HepG2 (cell line): ENCODE data around the gene CD84. TPM values are rescaled to one million over a fixed set of nuclear protein-coding genes. Genes with fewer than 3 reads are reported as not detected.

Experiments
- ATAC-seq: fragments of 200-7000 bp; cut with Tn5 transposase; 3 replicates; pipeline ENCODE4 v1.9.1; 2020; ENCODE audit warnings: mild to moderate bottlenecking, moderate library complexity
- BruUV-seq: library from RNA; stranded (reverse); fragments of 400-500 nt; replicated peaks from 2 replicates; lab custom pipeline; 2021; lab: Mats Ljungman, UMichigan
- CTCF ChIA-PET: fragments of 300-600 bp; formaldehyde crosslinking; extraction: SDS; loops from one replicate; lab custom pipeline; 2021; ENCODE audit warnings: low total read pairs, inconsistent platforms, low intra/inter-chr PET ratio; lab: Yijun Ruan, JAX
- POLR2A ChIA-PET: fragments of 350-600 bp; sonication (Branson Sonifier 250); formaldehyde crosslinking; loops from one replicate; lab custom pipeline; 2020; ENCODE audit warnings: antibody characterized with exemption, inconsistent platforms; lab: Yijun Ruan, JAX
- DNase-seq: peaks from one replicate; pipeline ENCODE4 v3.0.0-alpha.2; 2015; ENCODE audit warnings: low spot score
- FAIRE-seq: peaks from 3 replicates; lab custom pipeline; 2011; peaks lifted over from hg19 to GRCh38; lab: Jason Lieb, UNC
- H2AFZ ChIP-seq: one replicate; pipeline ENCODE4 v1.6.1; 2011; ENCODE audit warnings: low read length, inconsistent platforms
- H3K27ac ChIP-seq: fragments of 300-600 bp; 3 replicates; pipeline ENCODE4 v1.8.0; 2011; ENCODE audit warnings: mixed run types, mild to moderate bottlenecking, mixed read lengths, low read length, inconsistent platforms; ENCODE audit not compliant: insufficient read depth; ENCODE audit errors: extremely low read length
- H3K27me3 ChIP-seq, 2 experiments: fragments of 200-600 bp in 1 of 2; 2 replicates in 1 of 2; 3 replicates in 1 of 2; pipeline versions ENCODE4 v1.6.0 to v1.8.0; 2011; ENCODE audit warnings: low read length in 2 of 2, mild to moderate bottlenecking in 2 of 2, moderate library complexity in 2 of 2, inconsistent platforms in 1 of 2; ENCODE audit not compliant: insufficient read depth in 2 of 2, control insufficient read depth in 1 of 2
- H3K36me3 ChIP-seq, 2 experiments: fragments of 200-600 bp in 1 of 2; replicated peaks in 1 of 2; 2 replicates in 1 of 2; 3 replicates in 1 of 2; pipeline versions ENCODE4 v1.5.1 to v1.8.0; 2011; ENCODE audit warnings: low read length in 2 of 2, inconsistent platforms in 1 of 2; ENCODE audit not compliant: insufficient read depth in 2 of 2, control insufficient read depth in 1 of 2
- H3K4me1 ChIP-seq: 2 replicates; pipeline ENCODE4 v1.5.1; 2012; ENCODE audit warnings: low read length, inconsistent platforms; ENCODE audit not compliant: insufficient read depth
- H3K4me2 ChIP-seq: 2 replicates; pipeline ENCODE4 v1.6.0; 2011; ENCODE audit warnings: low read depth, low read length, inconsistent platforms
- H3K4me3 ChIP-seq, 3 experiments: fragments of 200-600 bp in 1 of 3; sonication (generic), shearing (Covaris generic) in 1 of 3; replicated peaks in 1 of 3; 2 replicates each; pipeline ENCODE4 v1.5.1; 2011 to 2016; ENCODE audit warnings: low read length in 3 of 3, inconsistent platforms in 2 of 3, low read depth in 2 of 3, mild to moderate bottlenecking in 2 of 3, control low read depth in 1 of 3, mixed read lengths in 1 of 3; ENCODE audit not compliant: insufficient read depth in 1 of 3
- H3K79me2 ChIP-seq: one replicate; pipeline ENCODE4 v1.6.1; 2011; ENCODE audit warnings: low read length, inconsistent platforms; ENCODE audit not compliant: insufficient read depth
- H3K9ac ChIP-seq: 2 replicates; pipeline ENCODE4 v1.6.0; 2011; ENCODE audit warnings: mild to moderate bottlenecking, low read depth, low read length, inconsistent platforms; ENCODE audit not compliant: insufficient read depth
- H3K9me3 ChIP-seq: 2 replicates; pipeline ENCODE4 v1.5.1; 2012; ENCODE audit warnings: mild to moderate bottlenecking, low read length
- H4K20me1 ChIP-seq: 2 replicates; pipeline ENCODE4 v1.6.0; 2011; ENCODE audit warnings: inconsistent platforms, mild to moderate bottlenecking, low read length, moderate library complexity; ENCODE audit not compliant: insufficient read depth
- HNRNPLL ChIP-seq: fragments of 200-400 bp; formaldehyde crosslinking; IDR thresholded peaks from 2 replicates; pipeline ENCODE4 v1.6.1; 2017; ENCODE audit warnings: mild to moderate bottlenecking, low read depth, low read length; ENCODE audit not compliant: poor library complexity, severe bottlenecking
- MXD4 ChIP-seq: IDR thresholded peaks from 2 replicates; pipeline ENCODE4 v1.6.1; 2016; ENCODE audit warnings: mild to moderate bottlenecking, missing biosample characterization, missing genetic modification reagents
- NFIB ChIP-seq: sonication (generic); formaldehyde crosslinking; IDR thresholded peaks from 2 replicates; pipeline ENCODE4 v1.9.0; 2021; ENCODE audit warnings: missing genetic modification reagents, mild to moderate bottlenecking, borderline replicate concordance
- NR2F1 ChIP-seq, 2 experiments: fragments of 450-650 bp in 1 of 2; formaldehyde crosslinking in 1 of 2; IDR thresholded peaks; 2 replicates each; pipeline versions ENCODE4 v1.5.0 to v1.6.1; 2016 to 2020; ENCODE audit warnings: mild to moderate bottlenecking in 1 of 2, missing compliant biosample characterization in 1 of 2, missing genetic modification reagents in 1 of 2, moderate library complexity in 1 of 2
- RBM39 ChIP-seq: fragments of 200-400 bp; formaldehyde crosslinking; IDR thresholded peaks from one replicate; pipeline ENCODE4 v1.6.1; 2018; ENCODE audit warnings: antibody characterized with exemption, mild to moderate bottlenecking, low read depth, low read length; ENCODE audit not compliant: poor library complexity, severe bottlenecking
- SMAD3 ChIP-seq: sonication (generic); formaldehyde crosslinking; IDR thresholded peaks from 2 replicates; pipeline ENCODE4 v1.4.0; 2020; ENCODE audit warnings: missing genetic modification reagents
- SMARCE1 ChIP-seq: fragments of 450-650 bp; IDR thresholded peaks from 2 replicates; pipeline ENCODE4 v1.6.1; 2017; ENCODE audit warnings: borderline replicate concordance
- SNAPC2 ChIP-seq: sonication (generic); formaldehyde crosslinking; IDR thresholded peaks from 2 replicates; pipeline ENCODE4 v1.8.1; 2022; ENCODE audit warnings: mild to moderate bottlenecking, missing genetic modification reagents
- ZNF180 ChIP-seq: sonication (generic); formaldehyde crosslinking; IDR thresholded peaks from 2 replicates; pipeline ENCODE4 v1.4.0; 2020; ENCODE audit warnings: low read depth, missing genetic modification reagents, borderline replicate concordance
- ZNF205 ChIP-seq: IDR thresholded peaks from 2 replicates; pipeline ENCODE4 v1.6.1; 2018; ENCODE audit warnings: missing biosample characterization, missing genetic modification reagents
- ZNF607 ChIP-seq: sonication (generic); formaldehyde crosslinking; IDR thresholded peaks from 2 replicates; pipeline ENCODE4 v1.5.1; 2020; ENCODE audit warnings: missing genetic modification reagents, mild to moderate bottlenecking, borderline replicate concordance
- ZXDC ChIP-seq: sonication (generic); formaldehyde crosslinking; IDR thresholded peaks from 2 replicates; pipeline ENCODE4 v1.5.0; 2020; ENCODE audit warnings: mild to moderate bottlenecking, missing genetic modification reagents
- WGBS: methylation state at CpG from one replicate; pipeline ENCODE4 v1.1.6; 2017; ENCODE audit warnings: low lambda C conversion rate; 5-methylcytosine and 5-hydroxymethylcytosine counted together
- in situ Hi-C: cut with HindIII; loops from 2 replicates; pipeline ENCODE4 v1.10.0; 2017; ENCODE audit warnings: low pct_unique_long_range_greater_than_20kb; ENCODE audit not compliant: extremely low pct_ligation_motif_present
- intact Hi-C: fragments of 100-400 bp; cut with micrococcal nuclease; formaldehyde crosslinking; loops from one replicate; pipeline ENCODE4 v1.10.0; 2022; ENCODE audit not compliant: unreplicated experiment
- polyA plus RNA-seq, 8 experiments: library from polyadenylated mRNA; depleted of rRNA in 3 of 8; stranded (reverse) in 7 of 8; unstranded in 1 of 8; fragments of >200 nt; fragmentation: Illumina TruSeq in 4 of 8; extraction: Trizol in 4 of 8; gene quantifications; 2 replicates each; pipeline versions ENCODE4 v1.2.1 to v1.2.3, GENCODE V29; 2011 to 2016; ENCODE audit warnings: low read depth in 4 of 8, missing spikeins in 1 of 8, mixed read lengths in 1 of 8; ENCODE audit not compliant: insufficient read depth in 1 of 8
- total RNA-seq, 5 experiments: library from RNA; depleted of rRNA; stranded (reverse); fragments of >200 nt; fragmentation: Illumina TruSeq; extraction: Trizol; gene quantifications; 2 replicates each; pipeline ENCODE4 v1.2.3, GENCODE V29; 2016; ENCODE audit warnings: low read depth in 1 of 5
- TF ChIP-seq, protein P1 (sequence below): IDR thresholded peaks from 2 replicates; pipeline ENCODE4 v1.6.1; 2016; ENCODE audit warnings: low read depth, missing genetic modification reagents, missing compliant biosample characterization
- TF ChIP-seq, protein P2 (sequence below), 2 experiments: sonication (generic) in 1 of 2; formaldehyde crosslinking in 1 of 2; IDR thresholded peaks; 2 replicates each; pipeline versions ENCODE4 v1.4.0 to v1.6.1; 2018 to 2020; ENCODE audit warnings: missing genetic modification reagents in 2 of 2, borderline replicate concordance in 1 of 2, low read depth in 1 of 2, mild to moderate bottlenecking in 1 of 2, missing biosample characterization in 1 of 2

The CD84 gene
- total and polyA plus RNA-seq, 2 of the 13 experiments (the other 11 are each of a cell fraction or from before 2014, with no cell fraction given), result not detected

DNA sequence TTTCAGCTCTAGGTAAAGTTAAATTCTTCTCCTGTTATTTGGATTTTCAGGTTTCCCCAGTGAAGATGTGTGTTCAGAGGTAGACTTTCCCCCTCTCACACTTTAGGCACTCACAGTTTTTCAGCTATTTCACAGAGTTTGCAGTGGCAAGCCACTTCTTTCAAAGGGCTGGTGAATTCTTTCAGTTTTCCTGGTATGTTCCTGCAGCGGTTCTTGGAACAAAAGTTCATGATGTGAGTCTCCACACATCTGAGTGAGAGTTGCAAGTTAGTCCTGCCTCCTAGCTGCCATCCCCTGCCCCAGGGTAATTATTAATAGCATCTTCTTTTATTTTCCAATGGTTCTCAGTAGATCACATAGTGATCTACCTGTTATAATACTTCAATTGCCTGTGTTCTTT lies 27.3 kb upstream of the CD84 start:
- ATAC-seq, result no peak
- no peaks in the 10 kb centered on the region for H3K79me2 ChIP-seq
- ChIA-PET POLR2A (no interaction called here), CTCF (interaction anchor here (2.4 to 3.3 kb wide), 2 partner anchors 112 to 178 kb away, joined by 21 to 37 read pairs; no protein-coding TSS in a partner anchor)
- FAIRE-seq, result no peak
- no peak overlapping the region for H2AFZ ChIP-seq
- H3K27ac ChIP-seq, result no peak overlapping the region
- H3K36me3 ChIP-seq, result no peaks in the 10 kb centered on the region
- no peaks in the 10 kb centered on the region for H4K20me1 ChIP-seq
- no peak for DNase-seq
- intact Hi-C loops, result loop anchor here (1.0 to 2.0 kb wide), 3 partner anchors 62 to 178 kb away; no protein-coding TSS in a partner anchor
- in situ Hi-C loops, result loop anchor here (5.0 kb wide), 2 partner anchors 114 to 179 kb away; no protein-coding TSS in a partner anchor
- H3K4me1 ChIP-seq, result no peaks in the 10 kb centered on the region
- no peak overlapping the region for H3K9ac ChIP-seq
- H3K4me2 ChIP-seq, result no peak overlapping the region
- 0% methylated on average over 1 of the region's 1 CpG for WGBS
- BruUV-seq, result no TSS peak
- peaks cover 4% of the 10 kb centered on the region for H3K9me3 ChIP-seq
- no peak overlapping the region for H3K4me3 ChIP-seq
- no peaks in the 10 kb centered on the region for H3K27me3 ChIP-seq
- TF ChIP-seq ZNF607 (CRISPR knock-in tag) (no peak), SMARCE1 (no peak), NR2F1 (CRISPR knock-in tag; IDR thresholded peaks at IDR 0.05) (no peak), HNRNPLL (no peak), NFIB (CRISPR knock-in tag) (no peak), MXD4 (no peak), ZXDC (no peak), ZNF205 (CRISPR knock-in tag) (no peak), SNAPC2 (CRISPR knock-in tag) (no peak), ZNF180 (CRISPR knock-in tag) (no peak), SMAD3 (no peak), RBM39 (no peak)
- TF ChIP-seq, protein P1, sequence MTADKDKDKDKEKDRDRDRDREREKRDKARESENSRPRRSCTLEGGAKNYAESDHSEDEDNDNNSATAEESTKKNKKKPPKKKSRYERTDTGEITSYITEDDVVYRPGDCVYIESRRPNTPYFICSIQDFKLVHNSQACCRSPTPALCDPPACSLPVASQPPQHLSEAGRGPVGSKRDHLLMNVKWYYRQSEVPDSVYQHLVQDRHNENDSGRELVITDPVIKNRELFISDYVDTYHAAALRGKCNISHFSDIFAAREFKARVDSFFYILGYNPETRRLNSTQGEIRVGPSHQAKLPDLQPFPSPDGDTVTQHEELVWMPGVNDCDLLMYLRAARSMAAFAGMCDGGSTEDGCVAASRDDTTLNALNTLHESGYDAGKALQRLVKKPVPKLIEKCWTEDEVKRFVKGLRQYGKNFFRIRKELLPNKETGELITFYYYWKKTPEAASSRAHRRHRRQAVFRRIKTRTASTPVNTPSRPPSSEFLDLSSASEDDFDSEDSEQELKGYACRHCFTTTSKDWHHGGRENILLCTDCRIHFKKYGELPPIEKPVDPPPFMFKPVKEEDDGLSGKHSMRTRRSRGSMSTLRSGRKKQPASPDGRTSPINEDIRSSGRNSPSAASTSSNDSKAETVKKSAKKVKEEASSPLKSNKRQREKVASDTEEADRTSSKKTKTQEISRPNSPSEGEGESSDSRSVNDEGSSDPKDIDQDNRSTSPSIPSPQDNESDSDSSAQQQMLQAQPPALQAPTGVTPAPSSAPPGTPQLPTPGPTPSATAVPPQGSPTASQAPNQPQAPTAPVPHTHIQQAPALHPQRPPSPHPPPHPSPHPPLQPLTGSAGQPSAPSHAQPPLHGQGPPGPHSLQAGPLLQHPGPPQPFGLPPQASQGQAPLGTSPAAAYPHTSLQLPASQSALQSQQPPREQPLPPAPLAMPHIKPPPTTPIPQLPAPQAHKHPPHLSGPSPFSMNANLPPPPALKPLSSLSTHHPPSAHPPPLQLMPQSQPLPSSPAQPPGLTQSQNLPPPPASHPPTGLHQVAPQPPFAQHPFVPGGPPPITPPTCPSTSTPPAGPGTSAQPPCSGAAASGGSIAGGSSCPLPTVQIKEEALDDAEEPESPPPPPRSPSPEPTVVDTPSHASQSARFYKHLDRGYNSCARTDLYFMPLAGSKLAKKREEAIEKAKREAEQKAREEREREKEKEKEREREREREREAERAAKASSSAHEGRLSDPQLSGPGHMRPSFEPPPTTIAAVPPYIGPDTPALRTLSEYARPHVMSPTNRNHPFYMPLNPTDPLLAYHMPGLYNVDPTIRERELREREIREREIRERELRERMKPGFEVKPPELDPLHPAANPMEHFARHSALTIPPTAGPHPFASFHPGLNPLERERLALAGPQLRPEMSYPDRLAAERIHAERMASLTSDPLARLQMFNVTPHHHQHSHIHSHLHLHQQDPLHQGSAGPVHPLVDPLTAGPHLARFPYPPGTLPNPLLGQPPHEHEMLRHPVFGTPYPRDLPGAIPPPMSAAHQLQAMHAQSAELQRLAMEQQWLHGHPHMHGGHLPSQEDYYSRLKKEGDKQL (CRISPR knock-in tag), result no peak
- TF ChIP-seq, protein P2, sequence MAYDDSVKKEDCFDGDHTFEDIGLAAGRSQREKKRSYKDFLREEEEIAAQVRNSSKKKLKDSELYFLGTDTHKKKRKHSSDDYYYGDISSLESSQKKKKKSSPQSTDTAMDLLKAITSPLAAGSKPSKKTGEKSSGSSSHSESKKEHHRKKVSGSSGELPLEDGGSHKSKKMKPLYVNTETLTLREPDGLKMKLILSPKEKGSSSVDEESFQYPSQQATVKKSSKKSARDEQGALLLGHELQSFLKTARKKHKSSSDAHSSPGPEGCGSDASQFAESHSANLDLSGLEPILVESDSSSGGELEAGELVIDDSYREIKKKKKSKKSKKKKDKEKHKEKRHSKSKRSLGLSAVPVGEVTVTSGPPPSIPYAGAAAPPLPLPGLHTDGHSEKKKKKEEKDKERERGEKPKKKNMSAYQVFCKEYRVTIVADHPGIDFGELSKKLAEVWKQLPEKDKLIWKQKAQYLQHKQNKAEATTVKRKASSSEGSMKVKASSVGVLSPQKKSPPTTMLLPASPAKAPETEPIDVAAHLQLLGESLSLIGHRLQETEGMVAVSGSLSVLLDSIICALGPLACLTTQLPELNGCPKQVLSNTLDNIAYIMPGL (CRISPR knock-in tag; IDR thresholded peaks at IDR 0.05; ENCODE audit: borderline replicate concordance in 1 of 2, low read depth in 1 of 2), result no peak
